HEK293 (cell line): ENCODE measurements around the gene SARS1.

Experiments
- ATF2 ChIP-seq: fragments of 450-650 bp; formaldehyde crosslinking; IDR thresholded peaks from 2 replicates; pipeline ENCODE4 v1.5.1; 2016; ENCODE audit warnings: missing biosample characterization, missing genetic modification characterization, low read depth
- CTCF ChIP-seq: fragments of 450-650 bp; formaldehyde crosslinking; IDR thresholded peaks from 2 replicates; pipeline ENCODE4 v1.5.1; 2016; ENCODE audit warnings: missing biosample characterization, missing genetic modification characterization
- HOXA7 ChIP-seq: sonication (generic); formaldehyde crosslinking; IDR thresholded peaks from 2 replicates; pipeline ENCODE4 v1.8.1; 2022; ENCODE audit warnings: missing genetic modification reagents, borderline replicate concordance
- ZBTB7A ChIP-seq: fragments of 450-650 bp; formaldehyde crosslinking; IDR thresholded peaks from 2 replicates; pipeline ENCODE4 v1.5.1; 2016; ENCODE audit warnings: low read depth, missing biosample characterization, missing genetic modification characterization
- ZNF10 ChIP-seq: fragments of 450-650 bp; formaldehyde crosslinking; IDR thresholded peaks from 2 replicates; pipeline ENCODE4 v1.5.1; 2017; ENCODE audit warnings: missing biosample characterization, missing genetic modification characterization
- ZNF274 ChIP-seq, 2 experiments: fragments of 200-500 bp in 1 of 2; fragments of 450-650 bp in 1 of 2; sonication (Bioruptor generic) in 1 of 2; formaldehyde crosslinking in 1 of 2; IDR thresholded peaks; 2 replicates each; pipeline versions ENCODE4 v1.5.1 to v1.6.1; 2014 to 2016; ENCODE audit warnings: borderline replicate concordance in 1 of 2, inconsistent platforms in 1 of 2, low read length in 1 of 2, missing biosample characterization in 1 of 2, missing genetic modification characterization in 1 of 2
- ZNF561 ChIP-seq: fragments of 450-650 bp; IDR thresholded peaks from 2 replicates; pipeline ENCODE4 v1.5.1; 2018; ENCODE audit warnings: missing biosample characterization, missing genetic modification characterization, borderline replicate concordance
- ZNF830 ChIP-seq: fragments of 450-650 bp; IDR thresholded peaks from 2 replicates; pipeline ENCODE4 v1.5.0; 2018; ENCODE audit warnings: missing biosample characterization, missing genetic modification characterization, low read depth, mild to moderate bottlenecking, moderate library complexity

- TF ChIP-seq ATF2 (tag by site-specific recombination) (no peak), CTCF (tag by site-specific recombination) (peak; percentile 18; the same call in 1 of the 2 replicates), ZNF10 (tag by site-specific recombination) (no peak), ZBTB7A (tag by site-specific recombination) (no peak), ZNF830 (no peak), ZNF561 (tag by site-specific recombination) (peak; percentile 49; the same call in 1 of the 2 replicates), ZNF274 (IDR thresholded peaks at IDR 0.05; ENCODE audit: low read length) (no peak), ZNF274 (tag by site-specific recombination; IDR thresholded peaks at IDR 0.05; ENCODE audit: borderline replicate concordance) (no peak), HOXA7 (CRISPR knock-in tag) (no peak)
Measured at GRCh38 chr1:109282952-109283747, 69.4 kb downstream of the SARS1 start, which contains the start of gene PSRC1.
